ENCODE data around the gene SIDT2. TPM values are rescaled to one million over a fixed set of nuclear protein-coding genes. Genes with fewer than 3 reads are reported as not detected.
"Not testable (repeated sequence)": the region's sequence is repeated elsewhere in the genome, so short reads cannot be mapped to it uniquely, and the experiment has no call there.

SIDT2 gene
- total RNA-seq, 1 donor from 2014 or later: 23.6 TPM

GRCh38 chr11:117181586-117182550 is 3.3 kb downstream of the SIDT2 start:
- H3K27ac Mint-ChIP-seq (ENCODE audit: unreplicated experiment): no peak overlapping the region
- H3K27me3 Mint-ChIP-seq (ENCODE audit: unreplicated experiment): peaks cover 8% of the 10 kb centered on the region
- DNase-seq: no peak

GRCh38 chr11:117182551-117182935 is 4.0 kb downstream of the SIDT2 start:
- H3K36me3 Mint-ChIP-seq (ENCODE audit: unreplicated experiment): peaks cover 4% of the 10 kb centered on the region
- H3K27ac Mint-ChIP-seq (ENCODE audit: unreplicated experiment): no peak overlapping the region
- peaks cover 3% of the 10 kb centered on the region for H3K9me3 Mint-ChIP-seq (ENCODE audit: unreplicated experiment)
- TF ChIP-seq, protein P1, sequence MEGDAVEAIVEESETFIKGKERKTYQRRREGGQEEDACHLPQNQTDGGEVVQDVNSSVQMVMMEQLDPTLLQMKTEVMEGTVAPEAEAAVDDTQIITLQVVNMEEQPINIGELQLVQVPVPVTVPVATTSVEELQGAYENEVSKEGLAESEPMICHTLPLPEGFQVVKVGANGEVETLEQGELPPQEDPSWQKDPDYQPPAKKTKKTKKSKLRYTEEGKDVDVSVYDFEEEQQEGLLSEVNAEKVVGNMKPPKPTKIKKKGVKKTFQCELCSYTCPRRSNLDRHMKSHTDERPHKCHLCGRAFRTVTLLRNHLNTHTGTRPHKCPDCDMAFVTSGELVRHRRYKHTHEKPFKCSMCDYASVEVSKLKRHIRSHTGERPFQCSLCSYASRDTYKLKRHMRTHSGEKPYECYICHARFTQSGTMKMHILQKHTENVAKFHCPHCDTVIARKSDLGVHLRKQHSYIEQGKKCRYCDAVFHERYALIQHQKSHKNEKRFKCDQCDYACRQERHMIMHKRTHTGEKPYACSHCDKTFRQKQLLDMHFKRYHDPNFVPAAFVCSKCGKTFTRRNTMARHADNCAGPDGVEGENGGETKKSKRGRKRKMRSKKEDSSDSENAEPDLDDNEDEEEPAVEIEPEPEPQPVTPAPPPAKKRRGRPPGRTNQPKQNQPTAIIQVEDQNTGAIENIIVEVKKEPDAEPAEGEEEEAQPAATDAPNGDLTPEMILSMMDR (IDR thresholded peaks at IDR 0.05; ENCODE audit: partially characterized antibody, unreplicated experiment): no peak
- H3K4me1 Mint-ChIP-seq (ENCODE audit: low read depth, unreplicated experiment): peaks cover 12% of the 10 kb centered on the region
- H3K27me3 Mint-ChIP-seq (ENCODE audit: unreplicated experiment): peaks cover 8% of the 10 kb centered on the region
- no peak for DNase-seq
- no peak overlapping the region for H3K4me3 Mint-ChIP-seq (ENCODE audit: unreplicated experiment)

More at GRCh38 chr11:117181586-117182550, 3.3 kb downstream of the SIDT2 start:
- Mint-ChIP-seq H3K36me3 (ENCODE audit: unreplicated experiment) (no peaks in the 10 kb centered on the region), H3K9me3 (ENCODE audit: unreplicated experiment) (peaks cover 3% of the 10 kb centered on the region), H3K4me3 (ENCODE audit: unreplicated experiment) (no peak overlapping the region), H3K4me1 (ENCODE audit: low read depth, unreplicated experiment) (peaks cover 12% of the 10 kb centered on the region)
- TF ChIP-seq, protein P1 (IDR thresholded peaks at IDR 0.05; ENCODE audit: partially characterized antibody, unreplicated experiment): peak; percentile 0

- H3K36me3 Mint-ChIP-seq (ENCODE audit: unreplicated experiment); H3K27me3 Mint-ChIP-seq (ENCODE audit: unreplicated experiment): not testable (repeated sequence)
- H3K4me1 Mint-ChIP-seq (ENCODE audit: low read depth, unreplicated experiment): peaks cover 12% of the 10 kb centered on the region
These were observed 4.6 kb downstream of the SIDT2 start for GRCh38 chr11:117183178-117183577.

DNA sequence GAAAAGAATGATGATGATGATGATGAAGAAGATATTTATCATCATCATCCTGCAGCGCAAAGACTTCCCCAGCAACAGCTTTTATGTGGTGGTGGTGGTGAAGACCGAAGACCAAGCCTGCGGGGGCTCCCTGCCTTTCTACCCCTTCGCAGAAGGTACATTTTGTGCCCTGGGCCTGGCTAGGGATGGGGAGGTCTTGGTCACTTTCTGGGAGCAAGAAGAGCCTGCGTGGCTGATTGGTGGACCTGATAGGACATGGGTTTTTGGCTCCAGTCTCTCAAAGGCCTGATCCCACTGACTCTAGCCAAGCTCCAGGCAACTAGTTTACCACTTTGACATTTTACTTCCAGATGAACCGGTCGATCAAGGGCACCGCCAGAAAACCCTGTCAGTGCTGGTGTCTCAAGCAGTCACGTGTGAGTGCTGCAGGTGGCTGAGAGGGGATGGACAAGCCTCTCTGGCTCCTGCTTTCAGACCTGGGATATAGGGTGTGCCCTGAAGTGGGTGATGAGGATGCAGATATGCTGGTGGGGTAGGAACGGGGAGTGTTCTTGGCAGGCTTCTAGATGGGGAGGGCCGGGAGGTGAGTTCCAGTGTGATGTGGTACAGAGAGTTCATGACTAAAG is 5.3 kb downstream of the SIDT2 start:
- no peak for DNase-seq
- no peak overlapping the region for H3K27ac Mint-ChIP-seq (ENCODE audit: unreplicated experiment)
- peaks cover 3% of the 10 kb centered on the region for H3K9me3 Mint-ChIP-seq (ENCODE audit: unreplicated experiment)
- TF ChIP-seq, protein P1 (IDR thresholded peaks at IDR 0.05; ENCODE audit: partially characterized antibody, unreplicated experiment): no peak
- H3K36me3 Mint-ChIP-seq (ENCODE audit: unreplicated experiment): peaks cover 4% of the 10 kb centered on the region
- H3K27me3 Mint-ChIP-seq (ENCODE audit: unreplicated experiment): peaks cover 8% of the 10 kb centered on the region
- H3K4me1 Mint-ChIP-seq (ENCODE audit: low read depth, unreplicated experiment): peaks cover 12% of the 10 kb centered on the region
- no peak overlapping the region for H3K4me3 Mint-ChIP-seq (ENCODE audit: unreplicated experiment)

More at GRCh38 chr11:117183178-117183577, 4.6 kb downstream of the SIDT2 start:
- not testable (repeated sequence) for H3K27ac Mint-ChIP-seq (ENCODE audit: unreplicated experiment); H3K9me3 Mint-ChIP-seq (ENCODE audit: unreplicated experiment); DNase-seq; H3K4me3 Mint-ChIP-seq (ENCODE audit: unreplicated experiment)

DNA sequence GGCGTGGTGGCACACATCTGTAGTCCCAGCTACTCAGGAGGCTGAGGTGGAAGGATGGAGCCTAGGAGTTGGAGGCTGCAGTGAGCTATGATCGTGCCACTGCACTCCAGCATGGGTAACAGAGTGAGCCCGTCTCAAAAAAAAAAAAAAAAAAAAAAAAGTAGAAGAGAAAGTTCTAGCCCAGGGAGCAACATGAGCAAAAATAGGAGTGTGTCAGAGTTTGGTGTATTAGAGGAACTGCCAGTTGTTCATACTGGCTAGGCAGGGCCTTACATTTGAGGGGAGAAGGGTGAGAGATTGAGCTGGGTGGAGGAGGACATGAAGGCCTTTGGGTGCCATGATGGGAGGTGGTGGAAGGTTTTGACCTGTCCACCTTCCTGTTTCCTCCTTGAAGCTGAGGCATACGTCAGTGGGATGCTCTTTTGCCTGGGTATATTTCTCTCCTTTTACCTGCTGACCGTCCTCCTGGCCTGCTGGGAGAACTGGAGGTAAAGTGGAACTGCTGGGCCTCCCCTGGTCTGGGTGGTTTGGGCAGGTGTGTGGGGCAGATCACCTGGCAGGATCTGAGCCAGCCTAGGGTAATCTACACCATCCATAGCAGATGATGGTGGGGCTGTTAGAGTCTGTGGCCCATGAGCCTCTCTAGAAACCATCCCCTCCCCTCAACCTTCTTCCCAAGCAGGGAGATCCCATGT is 7.3 kb downstream of the SIDT2 start:
- Mint-ChIP-seq H3K4me1 (ENCODE audit: low read depth, unreplicated experiment) (peaks cover 3% of the 10 kb centered on the region), H3K27ac (ENCODE audit: unreplicated experiment) (no peak overlapping the region), H3K36me3 (ENCODE audit: unreplicated experiment) (peaks cover 4% of the 10 kb centered on the region), H3K4me3 (ENCODE audit: unreplicated experiment) (no peak overlapping the region), H3K9me3 (ENCODE audit: unreplicated experiment) (peaks cover 3% of the 10 kb centered on the region), H3K27me3 (ENCODE audit: unreplicated experiment) (peaks cover 4% of the 10 kb centered on the region)
- peak; percentile 0 for DNase-seq
- TF ChIP-seq, protein P1 (IDR thresholded peaks at IDR 0.05; ENCODE audit: partially characterized antibody, unreplicated experiment): no peak
